Caco-2 (cell line): ENCODE results near the gene TMCC1. TPM values are rescaled to one million over a fixed set of nuclear protein-coding genes. Genes with fewer than 3 reads are reported as not detected.

Source experiments
- BruUV-seq: library from RNA; stranded (reverse); fragments of 400-500 nt; replicated peaks from 2 replicates; lab custom pipeline; 2021; lab: Mats Ljungman, UMichigan
- CTCF ChIA-PET: fragments of 300-600 bp; sonication (Branson Sonifier 250); formaldehyde crosslinking; loops from one replicate; lab custom pipeline; 2022; ENCODE audit warnings: antibody characterized with exemption; lab: Charles Lee
- POLR2A ChIA-PET: fragments of 300-600 bp; sonication (Branson Sonifier 250); formaldehyde crosslinking; loops from one replicate; lab custom pipeline; 2022; ENCODE audit warnings: antibody characterized with exemption; lab: Charles Lee
- DNase-seq, 2 experiments: peaks; one replicate each; pipeline versions ENCODE4 v3.0.0 to v3.0.0-alpha.2; 2020 to 2022
- H3K27me3 ChIP-seq: replicated peaks from 2 replicates; pipeline ENCODE4 v1.6.0; 2011; ENCODE audit warnings: low read length; ENCODE audit not compliant: control insufficient read depth, insufficient read depth
- H3K36me3 ChIP-seq: 2 replicates; pipeline ENCODE4 v1.5.1; 2011; ENCODE audit warnings: low read length; ENCODE audit not compliant: control insufficient read depth, insufficient read depth
- H3K4me1 ChIP-seq: fragments of 250-450 bp; sonication (Bioruptor Pico); 2 replicates; pipeline ENCODE4 v1.5.1; 2020; ENCODE audit warnings: mild to moderate bottlenecking
- H3K4me3 ChIP-seq: 2 replicates; pipeline ENCODE4 v1.5.1; 2011; ENCODE audit warnings: low read depth, mild to moderate bottlenecking, control low read depth, low read length
- H3K9me3 ChIP-seq: fragments of 250-450 bp; sonication (Bioruptor Pico); 2 replicates; pipeline ENCODE4 v1.5.1; 2020; ENCODE audit warnings: mild to moderate bottlenecking, moderate library complexity
- H3K27ac Mint-ChIP-seq: one replicate; pipeline ENCODE4 v1.8.0; 2022; ENCODE audit warnings: mixed read lengths; ENCODE audit not compliant: unreplicated experiment
- H3K27me3 Mint-ChIP-seq: one replicate; pipeline ENCODE4 v1.8.0; 2022; ENCODE audit warnings: mixed read lengths; ENCODE audit not compliant: insufficient read depth, unreplicated experiment
- H3K36me3 Mint-ChIP-seq: one replicate; pipeline ENCODE4 v1.8.0; 2022; ENCODE audit warnings: mild to moderate bottlenecking, mixed read lengths; ENCODE audit not compliant: insufficient read depth, unreplicated experiment
- H3K4me1 Mint-ChIP-seq: one replicate; pipeline ENCODE4 v1.8.0; 2022; ENCODE audit warnings: low read depth, mixed read lengths; ENCODE audit not compliant: unreplicated experiment
- H3K4me3 Mint-ChIP-seq: one replicate; pipeline ENCODE4 v1.8.0; 2022; ENCODE audit warnings: mild to moderate bottlenecking, moderate library complexity, mixed read lengths; ENCODE audit not compliant: unreplicated experiment
- H3K9me3 Mint-ChIP-seq: one replicate; pipeline ENCODE4 v1.8.0; 2022; ENCODE audit warnings: mixed read lengths; ENCODE audit not compliant: unreplicated experiment
- CTCF ChIP-seq, 2 experiments: fragments of 200-600 bp in 1 of 2; IDR thresholded peaks; 1 replicate in 1 of 2; 2 replicates in 1 of 2; pipeline versions ENCODE4 v1.5.1 to v1.8.0; 2011 to 2022; ENCODE audit warnings: antibody characterized with exemption in 1 of 2, control low read depth in 1 of 2, inconsistent platforms in 1 of 2, low read depth in 1 of 2, low read length in 1 of 2, mild to moderate bottlenecking in 1 of 2, moderate library complexity in 1 of 2; ENCODE audit not compliant: insufficient read depth in 1 of 2, severe bottlenecking in 1 of 2, unreplicated experiment in 1 of 2
- intact Hi-C: fragments of 100-400 bp; cut with micrococcal nuclease; formaldehyde crosslinking; loops from one replicate; pipeline ENCODE4 v1.10.0; 2022; ENCODE audit not compliant: unreplicated experiment
- total RNA-seq: library from RNA; stranded (reverse); gene quantifications from 2 replicates; pipeline ENCODE4 v1.2.3, GENCODE V29; 2022

TMCC1 gene
- total RNA-seq, 1 experiment from 2014 or later, result 27.8 TPM

- no peaks in the 10 kb centered on the region for H3K27me3 ChIP-seq
- BruUV-seq, result no TSS peak
- H3K36me3 ChIP-seq, result no peaks in the 10 kb centered on the region
- H3K4me3 ChIP-seq, result no peak overlapping the region
- Mint-ChIP-seq H3K4me1 (peaks cover 7% of the 10 kb centered on the region), H3K27ac (no peak overlapping the region), H3K36me3 (no peaks in the 10 kb centered on the region), H3K4me3 (no peak overlapping the region), H3K27me3 (no peaks in the 10 kb centered on the region), H3K9me3 (no peaks in the 10 kb centered on the region)
- intact Hi-C loops, result no loop called here
- ChIA-PET CTCF (no interaction called here), POLR2A (no interaction called here)
- H3K9me3 ChIP-seq, result no peaks in the 10 kb centered on the region
- no peak for DNase-seq
- no peak for TF ChIP-seq CTCF (IDR thresholded peaks at IDR 0.05; ENCODE audit: insufficient read depth in 1 of 2, low read depth in 1 of 2, low read length in 1 of 2, severe bottlenecking in 1 of 2, unreplicated experiment in 1 of 2)
- H3K4me1 ChIP-seq, result peaks cover 8% of the 10 kb centered on the region; the same call in 1 of the 2 replicates
Observed at GRCh38 chr3:129822679-129823078, 70.8 kb downstream of the TMCC1 start.

GRCh38 chr3:129822241-129822640 lies 71.3 kb downstream of the TMCC1 start:
- Mint-ChIP-seq H3K27ac (no peak overlapping the region), H3K36me3 (no peaks in the 10 kb centered on the region), H3K4me1 (peaks cover 7% of the 10 kb centered on the region), H3K9me3 (no peaks in the 10 kb centered on the region), H3K27me3 (no peaks in the 10 kb centered on the region), H3K4me3 (no peak overlapping the region)
- Histone ChIP-seq H3K9me3 (no peaks in the 10 kb centered on the region), H3K4me1 (peaks cover 8% of the 10 kb centered on the region; the same call in 1 of the 2 replicates), H3K36me3 (no peaks in the 10 kb centered on the region), H3K27me3 (no peaks in the 10 kb centered on the region), H3K4me3 (no peak overlapping the region)
- no TSS peak for BruUV-seq
- POLR2A ChIA-PET, result no interaction called here
- no peak for TF ChIP-seq CTCF (IDR thresholded peaks at IDR 0.05; ENCODE audit: insufficient read depth in 1 of 2, low read depth in 1 of 2, low read length in 1 of 2, severe bottlenecking in 1 of 2, unreplicated experiment in 1 of 2)
- intact Hi-C loops, result no loop called here
- CTCF ChIA-PET, result no interaction called here
- no peak for DNase-seq

- H3K27me3 Mint-ChIP-seq, result no peaks in the 10 kb centered on the region
- H3K4me3 ChIP-seq, result no peak overlapping the region
- TF ChIP-seq CTCF (IDR thresholded peaks at IDR 0.05; ENCODE audit: insufficient read depth in 1 of 2, low read depth in 1 of 2, low read length in 1 of 2, severe bottlenecking in 1 of 2, unreplicated experiment in 1 of 2), result no peak
- H3K27me3 ChIP-seq, result no peaks in the 10 kb centered on the region
- H3K4me3 Mint-ChIP-seq, result no peak overlapping the region
- intact Hi-C loops, result no loop called here
- no peaks in the 10 kb centered on the region for H3K9me3 Mint-ChIP-seq
- ChIA-PET POLR2A (no interaction called here), CTCF (no interaction called here)
- peaks cover 8% of the 10 kb centered on the region; the same call in 1 of the 2 replicates for H3K4me1 ChIP-seq
- BruUV-seq, result no TSS peak
- H3K9me3 ChIP-seq, result no peaks in the 10 kb centered on the region
- H3K36me3 Mint-ChIP-seq, result no peaks in the 10 kb centered on the region
- no peaks in the 10 kb centered on the region for H3K36me3 ChIP-seq
- peaks cover 7% of the 10 kb centered on the region for H3K4me1 Mint-ChIP-seq
- DNase-seq, result no peak
- H3K27ac Mint-ChIP-seq, result no peak overlapping the region
Observed at GRCh38 chr3:129820587-129820986, 72.9 kb downstream of the TMCC1 start.
